HTERT RPE-1 (cell line): Measurements from ENCODE around the gene TAF6.

Source experiments
- in situ Hi-C: fragments of 300-500 bp; cut with MboI; formaldehyde crosslinking; loops from 4 replicates; pipeline ENCODE4 v1.14.3; 2020; ENCODE audit warnings: low sequenced_read_pairs

Gene TAF6

DNA sequence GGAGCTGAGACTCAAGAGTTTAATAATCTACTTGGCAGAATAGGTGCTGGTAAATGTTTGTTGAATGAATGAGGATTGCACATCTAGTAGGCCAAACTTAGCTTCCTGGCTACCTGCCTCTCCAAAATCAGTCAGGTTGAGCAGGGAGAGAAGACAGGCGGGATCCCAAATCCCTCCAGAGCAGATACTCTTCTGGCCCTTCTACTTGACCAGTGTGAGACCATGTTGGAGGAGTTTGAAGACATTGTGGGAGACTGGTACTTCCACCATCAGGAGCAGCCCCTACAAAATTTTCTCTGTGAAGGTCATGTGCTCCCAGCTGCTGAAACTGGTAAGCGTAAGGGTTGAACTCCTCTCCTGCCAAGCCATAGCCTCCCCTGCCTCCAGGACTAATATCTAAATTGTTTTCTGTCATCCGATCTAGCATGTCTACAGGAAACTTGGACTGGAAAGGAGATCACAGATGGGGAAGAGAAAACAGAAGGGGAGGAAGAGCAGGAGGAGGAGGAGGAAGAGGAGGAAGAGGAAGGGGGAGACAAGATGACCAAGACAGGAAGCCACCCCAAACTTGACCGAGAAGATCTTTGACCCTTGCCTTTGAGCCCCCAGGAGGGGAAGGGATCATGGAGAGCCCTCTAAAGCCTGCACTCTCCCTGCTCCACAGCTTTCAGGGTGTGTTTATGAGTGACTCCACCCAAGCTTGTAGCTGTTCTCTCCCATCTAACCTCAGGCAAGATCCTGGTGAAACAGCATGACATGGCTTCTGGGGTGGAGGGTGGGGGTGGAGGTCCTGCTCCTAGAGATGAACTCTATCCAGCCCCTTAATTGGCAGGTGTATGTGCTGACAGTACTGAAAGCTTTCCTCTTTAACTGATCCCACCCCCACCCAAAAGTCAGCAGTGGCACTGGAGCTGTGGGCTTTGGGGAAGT is 5.4 kb upstream of the TAF6 start:
- in situ Hi-C loops = no loop called here

GRCh38 chr7:100122568-100122967 is 3.4 kb upstream of the TAF6 start:
- in situ Hi-C loops = no loop called here

- in situ Hi-C loops = no loop called here
Observed at GRCh38 chr7:100122067-100122466, 2.9 kb upstream of the TAF6 start.

DNA sequence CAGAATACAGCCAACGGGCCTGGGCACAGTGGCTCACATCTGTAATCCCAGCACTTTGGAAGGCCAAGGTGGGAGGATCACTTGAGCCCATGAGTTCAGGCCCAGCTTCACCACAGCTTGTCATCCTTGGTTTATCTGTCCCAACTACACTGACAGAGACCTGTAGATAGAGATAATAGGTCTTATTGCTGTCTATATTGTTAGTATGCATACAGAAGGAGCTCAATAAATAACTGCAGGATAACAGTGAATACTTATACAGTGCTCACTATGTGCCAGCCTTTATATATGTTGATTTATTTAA is 1.5 kb upstream of the TAF6 start:
- in situ Hi-C loops = no loop called here

GRCh38 chr7:100119970-100120732 is 993 bp upstream of the TAF6 start:
- in situ Hi-C loops = no loop called here

GRCh38 chr7:100118388-100119071 is 628 bp downstream of the TAF6 start:
- in situ Hi-C loops = no loop called here

DNA sequence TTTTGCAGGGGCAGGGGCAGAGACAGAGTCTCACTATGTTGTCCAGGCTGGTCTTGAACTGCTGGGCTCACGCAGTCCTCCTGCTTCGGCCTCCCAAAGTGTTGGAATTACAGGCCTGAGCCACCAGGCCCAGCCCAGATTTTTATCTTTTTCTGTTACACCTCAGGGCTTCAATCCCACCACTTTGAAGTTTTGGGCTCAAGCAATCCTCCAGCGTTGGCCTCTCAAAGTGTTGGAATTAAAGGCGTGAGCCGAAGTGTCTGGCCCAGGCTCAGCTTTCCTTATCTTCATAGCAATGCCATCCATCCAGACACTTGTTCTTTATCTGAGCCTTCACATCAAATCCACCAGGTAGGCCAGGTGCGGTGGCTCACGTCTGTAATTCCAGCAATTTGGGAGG is 4.1 kb downstream of the TAF6 start:
- in situ Hi-C loops = no loop called here

GRCh38 chr7:100111914-100112313 is 7.2 kb downstream of the TAF6 start:
- in situ Hi-C loops = no loop called here

DNA sequence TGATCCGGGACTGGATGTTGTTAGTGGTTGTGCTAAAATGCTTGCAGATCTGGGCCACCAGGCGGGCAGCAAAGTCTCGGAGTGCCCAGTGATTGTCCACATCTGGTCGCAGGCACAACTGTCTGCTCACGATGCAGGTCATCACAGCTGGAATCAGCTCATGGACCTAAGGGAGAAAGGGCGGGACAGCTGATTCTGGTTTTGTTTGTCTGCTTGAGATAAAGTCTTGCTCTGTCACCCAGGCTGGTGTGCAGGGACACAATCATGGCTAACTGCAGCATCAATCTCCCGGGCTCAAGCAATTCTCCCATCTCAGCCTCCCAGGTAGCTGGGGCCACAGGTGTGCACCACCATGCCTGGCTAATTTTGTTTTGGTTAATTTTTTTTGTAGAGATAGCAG is 8.0 kb downstream of the TAF6 start:
- in situ Hi-C loops = no loop called here

DNA sequence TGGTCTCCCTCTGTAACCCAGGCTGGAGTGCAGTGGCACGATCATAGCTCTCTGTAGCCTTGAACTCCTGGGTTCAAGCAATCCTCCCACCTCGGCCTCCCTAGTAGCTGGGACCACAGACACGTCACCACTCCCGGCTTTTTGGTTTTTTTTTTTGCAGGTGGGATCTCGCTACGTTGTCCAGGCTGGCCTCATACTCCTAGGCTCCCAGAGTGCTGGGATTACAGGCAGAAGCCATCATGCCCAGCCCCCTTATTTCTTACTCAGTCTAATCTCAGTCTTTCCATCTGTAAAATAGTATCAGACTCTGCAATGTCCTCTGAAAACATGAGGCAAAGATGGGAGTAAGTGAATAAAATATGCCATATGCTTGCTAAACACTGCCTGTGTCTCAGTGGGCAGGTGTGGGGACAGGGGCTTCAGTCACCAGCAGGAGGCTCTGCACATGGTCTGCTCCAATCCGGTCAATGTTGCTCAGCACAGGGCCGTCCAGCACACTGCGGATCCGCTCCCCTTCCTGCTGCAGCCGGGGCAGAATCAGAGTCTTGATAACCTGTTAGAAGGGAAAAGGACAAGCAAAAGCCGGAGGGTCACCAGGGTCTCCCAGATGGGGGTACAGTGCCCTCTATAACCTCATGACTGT is 9.5 kb downstream of the TAF6 start:
- in situ Hi-C loops = no loop called here

- in situ Hi-C loops = no loop called here
Observed at GRCh38 chr7:100107890-100108289, 11.3 kb downstream of the TAF6 start.

- in situ Hi-C loops = no loop called here
Observed at GRCh38 chr7:100107125-100107737, 11.9 kb downstream of the TAF6 start.

GRCh38 chr7:100106633-100107032 is 12.5 kb downstream of the TAF6 start:
- in situ Hi-C loops = no loop called here

DNA sequence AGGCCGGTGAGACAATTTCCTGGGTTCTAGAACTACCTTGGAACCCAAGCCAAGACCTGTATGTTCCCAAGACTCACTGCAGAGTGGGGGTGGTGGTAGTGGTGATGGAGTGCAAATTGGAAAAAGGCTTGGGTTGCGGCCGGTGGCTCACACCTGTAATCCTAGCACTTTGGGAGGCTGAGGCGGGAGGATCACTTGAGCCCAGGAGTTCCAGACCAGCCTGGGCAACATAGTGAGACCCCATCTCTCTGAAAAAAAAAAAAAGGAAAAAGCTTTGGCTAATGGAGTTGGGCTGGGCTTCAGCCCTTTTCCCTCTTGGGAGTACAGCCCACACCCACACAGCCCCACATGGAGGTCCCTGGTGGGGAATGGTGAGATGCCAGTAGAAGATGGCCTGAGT is 13.6 kb downstream of the TAF6 start:
- in situ Hi-C loops = no loop called here

DNA sequence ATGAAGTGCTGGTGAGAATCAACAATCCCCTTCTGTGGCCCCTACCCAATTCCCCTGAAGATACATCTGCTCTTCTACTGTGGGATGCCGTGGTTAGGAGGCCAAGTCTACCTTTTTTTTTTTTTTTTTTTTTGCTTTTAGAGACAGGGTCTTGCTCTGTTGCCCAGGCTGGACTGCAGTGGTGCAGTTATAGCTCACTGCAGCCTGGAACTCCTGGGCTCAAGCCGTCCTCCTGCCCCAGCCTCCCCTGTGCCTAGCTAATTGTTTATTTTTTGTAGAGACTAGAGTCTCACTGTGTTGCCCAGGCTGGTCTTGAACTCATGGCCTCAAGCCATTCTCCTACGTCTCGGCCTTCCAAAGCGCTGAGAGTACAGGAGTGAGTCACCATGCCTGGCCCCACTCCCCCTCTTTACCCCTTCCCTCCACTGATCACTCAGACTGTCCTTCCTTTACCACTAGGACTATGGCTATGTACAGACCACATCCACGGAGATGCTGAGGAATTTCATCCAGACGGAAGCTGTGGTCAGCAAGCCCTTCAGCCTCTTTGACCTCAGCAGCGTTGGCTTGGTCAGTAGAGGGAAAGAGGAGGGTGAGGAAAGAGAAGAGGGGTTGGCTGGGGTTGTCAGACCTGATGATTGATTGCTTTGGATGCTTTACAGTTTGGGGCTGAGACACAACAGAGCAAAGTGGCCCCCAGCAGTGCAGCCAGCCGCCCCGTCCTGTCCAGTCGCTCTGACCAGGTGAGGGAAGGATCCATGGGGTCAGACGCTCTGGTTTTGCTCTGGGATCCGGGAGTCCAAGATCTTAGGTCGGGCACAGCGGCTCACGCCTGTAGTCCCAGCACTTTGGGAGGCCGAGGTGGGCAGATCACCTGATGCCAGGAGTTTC is 16.0 kb downstream of the TAF6 start:
- in situ Hi-C loops = no loop called here

DNA sequence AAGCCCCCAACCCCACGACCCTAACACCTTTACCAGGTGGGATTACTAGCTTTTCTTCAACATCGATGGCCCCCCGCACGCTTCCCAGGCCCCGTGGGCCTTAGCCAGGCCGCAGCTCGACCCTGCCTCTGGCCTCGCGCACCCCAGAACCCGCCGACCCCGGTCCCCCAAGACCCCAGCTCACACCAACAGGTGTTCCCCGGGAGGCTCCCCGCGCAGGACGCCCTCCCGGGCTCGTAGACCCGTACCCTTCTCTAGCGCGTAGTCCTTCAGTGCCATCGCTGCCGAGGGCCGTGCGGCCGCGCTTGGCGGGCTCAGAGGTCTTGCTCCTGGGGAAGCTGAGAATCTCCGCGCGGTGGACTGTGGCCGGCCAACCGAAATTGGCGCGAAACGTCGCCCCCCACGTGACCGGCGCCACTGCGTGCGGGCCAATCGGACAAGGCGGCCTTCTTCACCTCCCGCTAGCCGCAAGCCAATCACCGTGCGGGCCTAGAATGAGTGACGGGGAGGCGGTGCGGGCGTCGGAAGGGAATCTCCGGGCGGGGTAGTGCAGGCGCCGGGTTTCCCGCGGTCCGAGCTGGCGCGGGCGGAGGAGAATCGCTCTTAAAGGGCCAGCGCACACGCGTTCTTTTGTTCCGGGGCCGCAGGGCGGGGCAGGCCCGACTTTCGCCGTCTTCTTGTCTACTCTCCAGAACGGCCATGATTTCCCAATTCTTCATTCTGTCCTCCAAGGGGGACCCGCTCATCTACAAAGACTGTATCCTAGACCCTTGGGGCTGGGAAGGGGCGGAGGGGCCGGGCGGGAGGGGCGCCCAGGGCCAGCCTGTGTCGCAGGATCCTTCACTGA is 17.9 kb downstream of the TAF6 start, which contains the start of the genes AP4M1 and MCM7:
Gene AP4M1, plus strand, starts transcription at position 628 of the 847 bp plus-strand sequence. Its CDS starts 72 bp downstream, at position 700.
Gene MCM7, minus strand, starts transcription at position 382 of the 847 bp plus-strand sequence. Its CDS starts 103 bp downstream, at position 279.
- in situ Hi-C loops = no loop called here

DNA sequence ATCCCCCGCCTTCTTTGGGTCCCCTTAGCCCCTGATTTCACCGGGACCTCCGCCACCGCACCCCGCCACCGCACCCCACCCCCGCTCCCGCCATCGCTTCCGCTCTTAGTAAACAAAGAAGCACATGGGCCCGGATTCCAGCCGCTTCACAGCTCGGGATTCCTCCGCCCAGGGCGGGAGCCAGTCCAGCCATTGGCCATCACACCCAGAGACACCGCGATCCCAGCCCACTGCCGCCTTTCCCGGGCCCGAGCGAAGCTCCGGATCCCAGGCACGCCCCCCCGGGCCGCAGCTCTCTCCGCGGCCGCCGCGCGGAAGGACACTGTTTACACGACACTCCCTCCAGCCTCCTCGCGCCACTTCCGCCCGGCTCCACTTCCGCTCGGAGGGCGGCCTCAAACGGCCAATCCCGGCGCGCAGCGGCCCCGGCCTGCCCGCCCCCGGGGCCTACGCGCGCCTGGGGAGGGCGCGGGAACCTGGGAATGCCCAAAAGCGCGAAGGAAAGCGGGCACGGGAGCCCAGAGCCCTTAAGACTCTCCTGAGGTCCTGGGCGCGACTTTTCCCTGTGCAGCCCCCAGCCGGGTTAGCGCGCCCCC is 18.6 kb downstream of the TAF6 start:
- in situ Hi-C loops = no loop called here

DNA sequence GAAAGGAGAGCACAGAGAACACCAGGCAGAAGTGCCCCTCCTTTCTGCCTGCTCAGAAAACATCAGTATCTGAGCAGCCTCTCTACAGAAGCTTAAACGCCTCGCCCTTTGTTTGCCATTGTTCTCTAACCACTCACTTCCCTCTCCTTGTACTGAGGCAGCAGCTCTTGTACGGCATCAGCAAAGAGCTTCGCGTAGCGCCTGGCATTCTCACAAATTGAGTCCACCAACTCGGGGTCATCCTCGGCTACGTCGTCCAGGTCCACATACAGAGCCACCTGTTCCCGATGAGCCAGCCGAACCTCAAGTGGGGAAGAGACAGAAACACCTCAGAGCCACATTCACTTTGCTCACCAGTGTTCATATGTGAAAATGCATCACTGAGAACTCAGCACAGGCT is 19.7 kb downstream of the TAF6 start:
- in situ Hi-C loops = no loop called here
